CD4-positive, alpha-beta T cell treated with Interleukin-10 for 1 hour (primary cell): ENCODE data around the gene LRRC51.

Experiments used
- DNase-seq: peaks from one replicate; pipeline ENCODE4 v3.0.0-alpha.2; 2020

The LRRC51 gene

DNA sequence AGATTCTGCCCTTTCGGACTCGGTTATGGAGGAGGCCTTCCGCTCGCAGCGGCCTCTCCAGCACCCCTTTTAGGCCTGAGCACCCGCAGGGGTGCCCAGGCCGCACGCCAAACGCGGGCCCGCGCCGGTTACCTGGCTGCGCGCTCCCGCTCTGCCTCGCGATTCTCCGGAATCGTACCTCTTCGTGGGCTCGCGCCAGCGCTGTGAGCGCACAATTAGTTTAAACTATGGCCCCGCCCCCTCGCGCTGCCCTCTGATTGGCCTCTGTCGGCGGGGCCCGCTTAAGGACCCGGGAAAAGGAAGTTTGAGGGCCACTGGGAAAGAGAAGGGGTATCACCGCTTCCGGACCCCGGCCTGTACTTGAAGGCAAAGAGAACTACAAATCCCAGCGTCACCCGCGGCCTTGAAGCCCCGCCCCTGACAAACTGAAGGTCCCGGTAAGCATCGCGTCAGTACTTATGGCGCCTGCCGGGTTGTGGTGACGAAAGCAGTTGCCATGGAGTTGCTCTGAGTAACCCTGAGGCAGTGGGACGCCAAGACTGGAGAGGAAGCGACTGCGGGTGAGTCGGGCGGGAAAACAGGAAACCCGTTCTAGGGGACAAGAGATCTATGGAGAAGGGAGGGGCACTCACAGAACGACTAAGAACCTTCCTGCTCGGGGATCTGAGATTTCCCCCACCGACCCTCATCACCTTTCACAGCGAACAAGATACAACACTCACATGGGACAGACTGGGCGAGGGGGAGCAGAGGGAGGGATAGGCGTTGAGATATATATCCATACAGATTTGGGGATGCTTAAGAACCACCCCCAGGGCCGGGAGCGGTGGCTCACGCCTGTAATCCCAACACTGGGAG is at the start of gene LRRC51, which contains the start of gene NUMA1:
Gene LRRC51 (plus strand): TSS at position 525 of the 858 bp plus-strand sequence. CDS start 8,234 bp downstream, outside the sequence.
Gene NUMA1 (minus strand): TSS at position 217 of the 858 bp plus-strand sequence. CDS start 44,599 bp downstream, outside the sequence.
- peak; percentile 100 for DNase-seq

- no peak for DNase-seq
Measured at GRCh38 chr11:72036687-72037086, 44.0 kb upstream of the LRRC51 start.

DNA sequence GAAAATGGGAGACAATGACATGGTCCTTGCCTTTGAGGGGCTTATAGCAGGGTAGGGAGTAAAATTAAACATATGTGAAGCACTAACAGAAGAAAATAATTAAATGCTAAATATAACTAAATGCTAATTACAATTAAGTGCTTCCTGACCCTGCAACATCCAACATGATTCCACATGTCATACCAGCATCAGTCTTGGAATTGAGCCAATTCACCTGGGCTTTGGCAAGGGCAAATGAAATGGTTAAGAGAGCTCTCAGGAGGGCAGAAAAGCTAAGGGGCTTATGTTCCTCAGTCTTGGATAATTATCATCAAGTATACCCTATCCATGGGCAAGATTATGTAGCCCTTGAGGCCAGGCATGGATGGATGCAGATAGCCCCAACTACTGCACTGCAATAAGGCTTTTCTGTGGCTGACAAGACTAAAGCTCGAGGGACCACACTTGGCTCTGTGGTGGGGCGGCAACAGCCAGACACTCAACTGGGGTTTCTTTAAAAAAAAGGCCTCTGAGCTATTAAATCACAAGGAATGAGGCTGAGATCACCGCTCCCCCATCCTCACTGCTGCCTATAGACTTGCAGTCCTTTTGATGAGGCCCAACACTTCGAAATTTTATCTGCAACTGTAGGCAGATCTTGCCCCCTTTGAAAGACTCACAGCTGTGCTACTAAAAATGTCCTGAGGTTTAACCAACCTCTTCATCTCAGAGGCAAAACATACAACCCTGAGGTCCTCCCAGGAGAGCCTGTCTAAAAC is 42.9 kb upstream of the LRRC51 start:
- DNase-seq: no peak

DNA sequence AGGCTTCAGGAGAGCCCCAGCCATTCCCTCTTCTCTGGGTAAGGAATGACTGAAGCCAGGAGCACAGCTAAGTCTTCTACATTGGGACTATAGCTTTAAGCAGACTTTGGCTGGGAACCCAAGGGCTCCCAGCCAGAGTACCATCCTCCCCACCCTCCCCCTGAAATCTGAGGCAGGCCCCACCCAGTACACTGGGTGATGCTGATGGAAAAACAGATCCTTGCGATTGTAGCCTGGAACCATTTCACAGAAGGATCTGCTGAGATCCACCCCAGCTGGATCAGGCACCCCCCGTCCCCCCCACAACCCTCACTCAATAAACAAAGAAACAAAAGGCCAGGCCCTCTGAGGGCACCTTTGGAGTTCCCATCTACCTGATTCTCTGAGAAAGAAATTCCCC is 42.2 kb upstream of the LRRC51 start:
- no peak for DNase-seq

DNA sequence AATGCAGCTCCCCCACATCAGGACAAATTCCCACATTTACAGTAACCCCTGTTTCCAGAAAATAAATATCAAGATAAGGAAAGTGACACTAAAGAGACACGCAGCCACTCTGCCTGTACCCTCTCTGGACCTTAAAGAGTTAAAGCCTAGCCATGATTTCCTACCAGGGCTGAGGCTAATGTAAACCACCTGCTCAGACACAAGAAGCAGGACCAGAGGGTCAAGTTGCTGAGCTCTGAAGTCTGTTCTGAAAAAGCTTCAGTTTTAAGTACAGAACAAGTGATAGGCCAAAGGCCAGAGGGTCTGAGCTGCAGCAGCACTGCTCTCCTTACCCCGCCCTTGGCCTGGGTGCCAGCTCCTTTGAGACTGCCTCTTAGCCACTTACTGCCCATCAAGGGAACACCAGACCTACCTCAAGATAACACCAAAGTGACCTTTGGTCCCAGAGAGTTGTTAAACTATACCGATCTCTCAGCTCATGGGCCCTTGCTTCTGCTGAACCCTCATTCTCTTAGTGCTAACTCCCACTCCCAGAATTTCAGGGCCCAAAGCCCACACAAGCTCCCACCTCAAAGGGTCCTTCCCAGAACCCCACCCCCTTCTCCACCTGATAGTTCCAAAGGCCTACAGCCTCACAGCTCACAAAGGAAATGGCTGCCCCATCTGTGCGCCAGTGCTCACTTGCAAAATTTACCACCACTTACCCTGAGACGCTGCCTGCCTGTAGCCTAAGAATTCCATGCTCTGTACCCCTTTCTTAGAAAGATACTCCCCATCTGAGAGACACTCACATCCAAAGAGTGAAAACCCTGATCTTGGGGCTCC is 41.4 kb upstream of the LRRC51 start:
- DNase-seq: no peak

DNA sequence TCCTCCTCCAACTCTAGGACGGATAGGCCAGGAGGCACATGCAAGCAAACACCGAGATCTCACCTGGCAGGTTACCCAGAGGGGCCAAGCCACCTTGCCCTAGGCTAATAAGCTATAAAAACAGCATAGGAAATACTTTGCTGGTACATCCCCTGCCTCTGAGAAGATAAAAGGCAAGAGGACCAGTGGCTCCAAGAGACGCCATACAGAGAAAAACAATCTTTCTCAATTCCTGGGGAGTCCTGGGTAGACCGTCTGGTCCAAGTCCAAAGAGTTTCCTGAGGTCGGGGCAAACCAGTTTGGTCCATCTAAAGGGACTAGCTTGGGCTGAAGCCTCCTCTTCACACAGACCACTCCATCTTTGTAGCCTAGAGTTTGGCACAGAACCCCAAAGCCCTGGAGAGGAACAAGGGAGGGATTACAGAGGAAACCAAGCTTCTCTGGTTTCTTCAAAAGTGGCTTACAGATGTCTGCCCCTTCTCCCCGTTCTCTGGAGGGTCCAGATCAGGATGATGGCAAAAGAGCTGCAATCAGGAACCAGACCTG is 40.7 kb upstream of the LRRC51 start:
- no peak for DNase-seq

- DNase-seq: peak; percentile 82
Measured at GRCh38 chr11:72040491-72041363, 39.9 kb upstream of the LRRC51 start.

- peak; percentile 50 for DNase-seq
Measured at GRCh38 chr11:72041364-72042063, 39.1 kb upstream of the LRRC51 start.

DNA sequence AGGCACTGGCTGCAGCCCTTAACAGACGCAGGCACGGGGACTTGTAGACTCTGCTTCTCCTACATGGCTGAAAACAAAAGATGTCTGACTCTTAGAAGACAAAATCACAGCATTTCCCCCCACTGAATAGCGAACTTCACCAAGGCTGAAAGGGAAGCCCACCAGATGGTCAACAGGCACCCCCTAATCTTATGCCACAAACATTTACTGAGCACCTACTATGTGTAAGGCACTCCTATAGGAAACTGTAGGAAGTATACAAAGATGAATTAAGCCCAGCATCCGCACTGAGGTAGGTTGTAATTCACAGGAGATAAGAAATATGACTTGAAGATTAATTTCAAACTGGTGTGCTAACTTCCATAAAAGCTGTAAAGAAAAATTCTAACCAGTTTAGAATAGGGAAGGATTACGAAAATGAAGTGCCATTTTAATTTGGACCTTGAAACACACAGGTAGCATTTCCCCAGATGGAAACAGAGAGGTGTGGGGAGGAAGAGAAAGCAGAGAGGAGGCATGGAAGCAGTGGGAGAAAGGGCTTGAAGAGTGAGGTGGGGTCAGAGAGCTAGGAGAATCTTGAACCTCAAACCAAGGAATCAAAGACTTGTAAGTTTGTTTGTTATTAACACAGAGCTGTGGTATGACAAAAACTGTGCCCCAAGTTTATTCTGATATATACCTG is 38.4 kb upstream of the LRRC51 start:
- DNase-seq: no peak

DNA sequence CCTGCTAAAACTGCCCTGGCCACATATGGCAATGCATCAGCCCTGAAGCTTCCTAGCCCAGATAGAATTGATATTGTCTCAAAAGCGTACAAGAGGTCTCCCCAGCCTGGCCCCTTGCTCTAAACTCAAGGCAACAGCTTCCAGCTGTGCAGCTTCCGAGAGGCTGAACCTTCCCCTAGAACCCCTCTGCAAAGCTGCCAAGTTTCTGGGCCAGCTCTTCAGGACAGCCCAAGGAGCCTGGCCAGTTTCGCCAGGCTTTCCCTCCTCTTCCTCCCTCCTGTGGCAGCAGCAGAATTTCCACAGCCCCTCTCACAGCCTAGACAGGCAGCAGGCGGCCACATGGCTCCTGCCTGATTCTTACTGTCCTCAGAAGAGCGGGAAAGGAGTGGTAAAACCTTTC is 34.8 kb upstream of the LRRC51 start:
- no peak for DNase-seq

GRCh38 chr11:72048766-72049460 is 31.7 kb upstream of the LRRC51 start:
- no peak for DNase-seq

- DNase-seq: no peak
Measured at GRCh38 chr11:72058416-72059034, 22.1 kb upstream of the LRRC51 start.

- no peak for DNase-seq
Measured at GRCh38 chr11:72061739-72062396, 18.8 kb upstream of the LRRC51 start.

DNA sequence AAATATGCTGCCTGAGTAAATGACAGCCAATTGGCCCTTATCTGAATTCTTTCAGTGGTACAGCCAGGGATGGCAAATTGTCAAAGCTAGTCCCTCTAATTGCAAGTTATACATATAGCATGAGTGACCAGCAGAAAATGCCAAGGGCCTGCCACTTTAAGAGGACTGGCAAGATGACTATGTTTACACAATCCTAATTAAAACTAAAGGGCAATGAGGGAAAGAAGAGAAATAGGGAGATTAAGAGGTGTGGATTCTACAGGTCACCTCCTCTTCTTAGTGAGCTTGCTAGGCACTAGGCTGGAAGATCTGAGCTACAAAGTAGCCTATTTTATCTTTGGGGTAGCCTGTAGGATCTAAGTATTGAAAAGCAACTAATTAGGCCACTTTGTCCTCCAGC is 13.8 kb upstream of the LRRC51 start:
- DNase-seq: no peak

DNA sequence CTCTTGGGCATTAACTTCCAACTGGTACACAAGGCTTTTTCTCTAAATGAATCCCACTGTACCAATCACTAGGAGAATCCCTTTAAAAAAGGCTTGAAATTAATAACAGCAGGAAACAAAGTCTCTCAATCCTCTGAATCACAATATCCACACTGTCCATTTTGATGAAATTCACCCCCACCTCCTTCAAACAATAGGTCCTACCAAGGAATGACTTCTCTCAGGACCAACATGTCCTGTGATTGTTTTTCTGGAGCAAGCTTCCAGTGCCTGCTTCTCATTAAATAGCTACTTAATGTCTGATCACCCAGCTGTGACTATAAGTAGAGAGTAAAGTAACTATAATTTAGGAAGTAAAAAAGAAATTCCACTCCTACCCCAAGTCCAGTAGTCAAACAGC is 13.4 kb upstream of the LRRC51 start:
- DNase-seq: no peak

DNA sequence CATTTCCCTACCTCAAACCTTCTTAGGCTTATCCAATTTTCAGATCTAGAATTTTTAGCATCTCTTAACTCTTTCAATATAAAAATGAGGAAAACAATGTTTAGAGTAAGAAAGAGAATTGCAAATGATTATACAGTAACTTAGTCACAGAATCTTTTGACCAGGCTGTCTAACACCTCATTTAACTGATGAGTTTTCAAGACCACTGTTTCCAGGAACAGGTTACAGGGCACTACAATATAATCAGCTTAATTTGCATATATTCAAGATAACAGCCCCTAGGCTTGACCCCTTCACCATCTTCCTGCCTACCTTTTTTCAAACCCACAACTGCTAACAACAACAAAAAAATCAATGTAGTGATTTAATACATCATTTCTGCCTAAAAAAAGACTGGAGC is 13.0 kb upstream of the LRRC51 start:
- no peak for DNase-seq

GRCh38 chr11:72069200-72069599 is 11.4 kb upstream of the LRRC51 start:
- no peak for DNase-seq

DNA sequence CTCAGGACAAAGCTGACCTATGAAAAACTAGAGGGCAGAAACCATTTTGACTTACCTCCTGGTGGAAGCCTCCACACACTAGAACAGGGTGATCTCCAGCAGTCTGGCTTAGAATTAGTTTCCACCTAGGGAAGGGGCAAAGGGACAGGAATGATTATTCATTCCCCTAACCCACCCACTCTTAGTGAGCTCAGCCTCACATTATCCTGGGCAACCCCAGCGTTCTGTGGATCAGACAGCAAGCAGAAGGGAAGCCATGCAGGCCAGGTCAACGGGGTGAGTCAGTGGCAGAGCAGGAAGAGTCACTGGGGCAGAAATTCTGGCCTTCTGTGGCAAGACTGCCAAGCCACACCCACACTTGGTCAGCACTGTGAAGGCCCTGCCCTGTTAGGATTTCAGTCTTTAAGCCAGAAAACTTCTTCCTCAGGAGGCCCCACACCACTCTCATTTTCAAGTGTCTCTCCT is 10.8 kb upstream of the LRRC51 start:
- DNase-seq: peak; percentile 18

DNA sequence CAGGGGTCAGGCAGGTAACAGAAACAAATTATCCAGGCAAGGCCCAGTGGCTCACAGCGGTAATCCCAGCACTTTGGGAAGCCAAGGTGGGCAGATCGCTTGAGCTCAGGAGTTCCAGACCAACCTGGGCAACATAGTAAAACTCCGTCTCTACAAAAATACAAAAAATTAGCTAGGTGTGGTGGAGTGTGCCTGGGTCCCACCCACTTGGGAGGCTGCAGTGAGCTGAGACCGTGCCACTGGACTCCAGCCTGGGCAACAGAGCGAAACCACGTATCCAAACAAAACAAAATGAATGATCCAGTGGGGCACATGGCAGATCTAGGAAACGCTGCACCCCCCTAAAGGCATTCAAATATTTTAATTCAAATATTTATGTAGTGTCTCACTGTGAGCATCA is 10.2 kb upstream of the LRRC51 start:
- no peak for DNase-seq
